ENCODE results near the gene NFS1. TPM values are rescaled to one million over a fixed set of nuclear protein-coding genes. Genes with fewer than 3 reads are reported as not detected.

Gene NFS1
- total RNA-seq, 2 experiments from 2014 or later, result 10.6 to 11.5 TPM

GRCh38 chr20:35704514-35705261, 5.5 kb upstream of the NFS1 start:
- Histone ChIP-seq H3K27ac (ENCODE audit: low read depth in 1 of 2, low read length in 2 of 2) (no peak overlapping the region), H3K9me3 (ENCODE audit: control insufficient read depth in 1 of 2, insufficient read depth in 1 of 2, low read length in 2 of 2) (no peaks in the 10 kb centered on the region), H3K36me3 (ENCODE audit: insufficient read depth, low read length) (peaks cover 82% of the 10 kb centered on the region), H3K4me3 (ENCODE audit: low read length) (no peak overlapping the region), H3K27me3 (ENCODE audit: control insufficient read depth in 1 of 2, insufficient read depth in 2 of 2, low read length in 2 of 2) (no peaks in the 10 kb centered on the region), H3K4me1 (ENCODE audit: insufficient read depth, low read length) (peaks cover 3% of the 10 kb centered on the region)
- intact Hi-C loops (cut with DNase I, micrococcal nuclease), result loop anchor here in 1 of 2 experiments (5.0 kb wide), 2 partner anchors 33 to 178 kb away; no protein-coding TSS in a partner anchor
- ATAC-seq (ENCODE audit: poor library complexity), result no peak
- Mint-ChIP-seq H3K27ac (peak overlapping the region; percentile 2), H3K9me3 (no peaks in the 10 kb centered on the region), H3K36me3 (ENCODE audit: low read depth) (peaks cover 92% of the 10 kb centered on the region), H3K4me1 (ENCODE audit: low read depth) (peaks cover 47% of the 10 kb centered on the region), H3K27me3 (no peaks in the 10 kb centered on the region), H3K4me3 (no peak overlapping the region)
- no peak for TF ChIP-seq CTCF (IDR thresholded peaks at IDR 0.05)
- ChIA-PET POLR2A (interaction anchor here (1.2 to 7.8 kb wide), 5 partner anchors 11 to 103 kb away, joined by 3 to 125 read pairs (median 4); partner anchors contain the start of gene RBM39), CTCF (interaction anchor here (0.6 to 1.7 kb wide), 5 partner anchors 13 to 104 kb away, joined by 3 to 5 read pairs (median 4); partner anchors contain the start of gene RBM39)
- DNase-seq, result no peak

DNA sequence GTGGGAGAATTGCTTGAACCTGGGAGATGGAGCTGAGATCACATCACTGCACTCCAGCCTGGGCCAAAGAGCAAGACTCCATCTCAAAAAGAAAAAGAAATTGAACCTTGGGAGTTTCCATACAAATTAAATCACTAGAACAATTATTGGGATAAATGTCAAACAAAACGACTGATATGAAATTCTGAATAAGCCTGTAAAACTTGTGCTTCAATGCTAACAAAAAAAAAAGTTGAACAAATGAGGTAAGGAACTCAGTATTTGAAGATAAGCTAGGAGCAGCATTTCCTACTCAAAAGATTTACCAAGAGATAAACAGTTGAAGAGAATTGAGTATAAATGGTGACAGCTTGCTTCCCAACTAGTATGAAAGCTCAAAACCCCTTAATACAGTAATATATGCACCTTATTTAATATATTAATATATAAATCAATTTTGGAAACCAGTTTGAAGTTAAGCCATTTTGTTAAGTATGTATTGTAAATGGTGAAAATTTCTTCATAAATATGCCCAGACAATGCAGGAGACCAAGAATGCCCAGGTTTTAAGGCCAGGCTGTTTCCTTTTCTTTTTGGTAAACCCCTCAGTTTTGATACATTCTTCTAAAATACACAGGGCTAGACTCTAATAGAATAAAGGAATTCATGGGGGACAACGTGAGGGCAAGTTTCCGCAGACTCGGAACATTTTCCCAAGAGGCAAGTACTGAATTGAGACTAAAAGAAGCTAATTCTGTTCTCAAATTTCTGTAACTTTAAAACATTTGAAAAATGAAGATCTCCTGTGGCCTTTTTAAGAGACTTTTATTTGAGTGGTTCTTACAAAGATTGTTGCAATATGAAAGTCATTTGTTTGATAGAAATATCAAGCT, 3.9 kb upstream of the NFS1 start:
- peak overlapping the region; percentile 84 for H3K27ac Mint-ChIP-seq
- Histone ChIP-seq H3K4me1 (ENCODE audit: insufficient read depth, low read length) (peaks cover 15% of the 10 kb centered on the region), H3K36me3 (ENCODE audit: insufficient read depth, low read length) (peaks cover 66% of the 10 kb centered on the region), H3K27ac (ENCODE audit: low read depth in 1 of 2, low read length in 2 of 2) (no peak overlapping the region), H3K4me3 (ENCODE audit: low read length) (no peak overlapping the region), H3K27me3 (ENCODE audit: control insufficient read depth in 1 of 2, insufficient read depth in 2 of 2, low read length in 2 of 2) (no peaks in the 10 kb centered on the region), H3K9me3 (ENCODE audit: control insufficient read depth in 1 of 2, insufficient read depth in 1 of 2, low read length in 2 of 2) (no peaks in the 10 kb centered on the region)
- ChIA-PET CTCF (interaction anchor here (0.6 to 1.7 kb wide), 2 partner anchors 27 to 39 kb away, joined by 3 to 4 read pairs; partner anchors contain the start of gene RBM39), POLR2A (interaction anchor here (0.6 to 7.8 kb wide), 10 partner anchors 17 to 87 kb away, joined by 3 to 125 read pairs (median 4); partner anchors contain the start of genes PHF20, RBM39 and SPAG4)
- intact Hi-C loops (cut with DNase I, micrococcal nuclease), result loop anchor here (2.0 to 5.0 kb wide), 3 partner anchors 34 to 179 kb away; no protein-coding TSS in a partner anchor
- DNase-seq, result peak in 1 of 14 experiments; percentile 5
- H3K9me3 Mint-ChIP-seq, result no peaks in the 10 kb centered on the region
- no peak for ATAC-seq (ENCODE audit: poor library complexity)
- TF ChIP-seq CTCF (IDR thresholded peaks at IDR 0.05), result no peak
- no peaks in the 10 kb centered on the region for H3K27me3 Mint-ChIP-seq
- H3K4me3 Mint-ChIP-seq, result peak overlapping the region; percentile 11
- peaks cover 89% of the 10 kb centered on the region for H3K36me3 Mint-ChIP-seq (ENCODE audit: low read depth)
- H3K4me1 Mint-ChIP-seq (ENCODE audit: low read depth), result peaks cover 46% of the 10 kb centered on the region
